Pancreas (tissue), 10 donors: ENCODE measurements around the gene CSK. TPM values are rescaled to one million over a fixed set of nuclear protein-coding genes. Genes with fewer than 3 reads are reported as not detected.

ENCODE experiments used
- ATAC-seq, 4 donors: fragments of 200-7000 bp; cut with Tn5 transposase; one replicate each; pipeline versions ENCODE4 v1.8.0 to v1.9.1; 2020; ENCODE audit warnings: mild to moderate bottlenecking in 4 of 4, moderate library complexity in 4 of 4
- DNase-seq, 6 donors: peaks; one replicate each; pipeline ENCODE4 v3.0.0-alpha.2; 2020
- FAIRE-seq: peaks from 2 replicates; lab custom pipeline; 2012; peaks lifted over from hg19 to GRCh38; lab: Jason Lieb, UNC
- H3K27ac ChIP-seq, 4 donors: fragments of 200-600 bp; sonication (generic); 1 replicate in 3 of 4; 2 replicates in 1 of 4; pipeline versions ENCODE4 v1.5.0 to v1.8.0; 2020
- H3K27me3 ChIP-seq, 4 donors: fragments of 200-600 bp; one replicate each; pipeline ENCODE4 v1.8.0; 2021
- H3K36me3 ChIP-seq, 3 donors: fragments of 200-600 bp; sonication (generic) in 1 of 3; one replicate each; pipeline versions ENCODE4 v1.5.0 to v1.8.0; 2020 to 2021
- H3K4me1 ChIP-seq, 3 donors: fragments of 200-600 bp; one replicate each; pipeline ENCODE4 v1.8.0; 2021
- H3K4me3 ChIP-seq, 4 donors: fragments of 200-600 bp; sonication (generic) in 2 of 4; one replicate each; pipeline versions ENCODE4 v1.5.0 to v1.8.0; 2020 to 2021
- H3K9me3 ChIP-seq, 4 donors: fragments of 200-600 bp; one replicate each; pipeline ENCODE4 v1.8.0; 2021
- WGBS, 2 donors: extraction: QIAGEN DNeasy Blood & Tissue Kit; methylation state at CpG; one replicate each; pipeline ENCODE4 v1.1.7; 2013; 5-methylcytosine and 5-hydroxymethylcytosine counted together
- intact Hi-C, 3 donors: fragments of 100-400 bp; cut with DNase I; formaldehyde crosslinking; loops; one replicate each; pipeline versions ENCODE4 v1.11.1 to v1.14.2; 2022
- polyA plus RNA-seq, 2 donors: library from polyadenylated mRNA; stranded (reverse); fragments of 200-250 nt; gene quantifications; one replicate each; pipeline ENCODE4 v1.2.3, GENCODE V29; 2013
- total RNA-seq, 6 donors: library from RNA; stranded (reverse); fragmentation: NEBNext Ultra II Directional in 4 of 6; extraction: Animal tissue kit (Norgen Biotek cat#: 25700) in 4 of 6; gene quantifications; one replicate each; pipeline versions ENCODE4 v1.2.1 to v1.2.4, GENCODE V29; 2021 to 2023
- TF ChIP-seq, protein P1 (sequence below), 4 donors: fragments of 200-600 bp; sonication (generic) in 3 of 4; IDR thresholded peaks; one replicate each; pipeline versions ENCODE4 v1.5.0 to v1.8.0; 2021; ENCODE audit warnings: antibody characterized with exemption in 4 of 4
- donor health status: healthy with polysubstance abuse.
- donor health status: DM: no; HTN: no; CAD: no; lungs with moderate emphysema.
- donor health status: DM: no; HTN: no; CAD: no.
- donor health status: control.
- donor health status: control.
- donor health status: Bipolar disorder and iron deficiency.
- donor health status: DM: yes; HTN: yes; CAD: no.
- donor health status: DM: no; HTN: no; CAD: no.
- donor health status: DM: no; HTN: no; CAD: no.
- donor health status: DM: yes; HTN: yes; CAD: no.

CSK gene
- total and polyA plus RNA-seq, 8 donors, result 8.5 to 35.1 (median 16.2) TPM

DNA sequence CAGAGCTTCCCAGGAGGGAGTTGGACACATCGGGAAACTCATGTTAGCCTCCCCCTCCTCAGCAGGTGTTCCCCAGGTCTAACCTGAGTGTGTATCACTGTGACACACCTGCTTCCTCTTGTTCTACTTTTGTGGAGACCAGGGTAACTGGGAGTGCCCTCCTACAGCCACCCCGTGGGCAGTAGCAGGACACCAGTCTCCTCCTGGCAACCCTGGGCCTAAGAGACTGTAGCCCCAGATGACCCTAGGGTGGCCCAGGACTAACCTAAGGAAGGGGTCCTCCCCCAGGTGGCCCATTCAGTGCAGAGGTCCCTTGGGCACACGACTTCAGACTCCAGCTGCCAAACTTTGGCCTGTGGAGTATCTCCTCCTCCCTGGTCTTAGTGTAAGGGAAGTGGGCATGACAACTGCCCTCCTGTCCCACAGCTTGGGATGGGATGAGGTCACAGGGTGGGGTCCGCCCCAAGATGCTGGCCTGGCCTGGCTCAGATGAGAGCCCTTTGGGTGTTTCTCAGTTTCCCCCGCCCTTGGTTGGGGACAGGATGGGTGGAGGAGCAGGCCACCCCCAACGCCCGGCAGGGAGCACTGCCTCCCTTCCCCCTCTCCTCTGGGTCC lies 4.8 kb downstream of the CSK start:
- H3K4me3 ChIP-seq, result peak overlapping the region in 1 of 4 donors; percentile 5
- intact Hi-C loops, result no loop called here
- ATAC-seq (no peak), DNase-seq (no peak), FAIRE-seq (no peak)
- peaks cover 0 to 34% (median under 1%) of the 10 kb centered on the region in 3 donors for H3K4me1 ChIP-seq
- H3K9me3 ChIP-seq, result no peaks in the 10 kb centered on the region
- 71 to 76% methylated on average over 5 to 7 of the region's 7 CpGs for WGBS, 2 donors
- peak overlapping the region in 2 of 4 donors; percentile 6 to 64 for H3K27ac ChIP-seq
- H3K36me3 ChIP-seq, result no peaks in the 10 kb centered on the region
- no peaks in the 10 kb centered on the region for H3K27me3 ChIP-seq
- TF ChIP-seq, protein P1, sequence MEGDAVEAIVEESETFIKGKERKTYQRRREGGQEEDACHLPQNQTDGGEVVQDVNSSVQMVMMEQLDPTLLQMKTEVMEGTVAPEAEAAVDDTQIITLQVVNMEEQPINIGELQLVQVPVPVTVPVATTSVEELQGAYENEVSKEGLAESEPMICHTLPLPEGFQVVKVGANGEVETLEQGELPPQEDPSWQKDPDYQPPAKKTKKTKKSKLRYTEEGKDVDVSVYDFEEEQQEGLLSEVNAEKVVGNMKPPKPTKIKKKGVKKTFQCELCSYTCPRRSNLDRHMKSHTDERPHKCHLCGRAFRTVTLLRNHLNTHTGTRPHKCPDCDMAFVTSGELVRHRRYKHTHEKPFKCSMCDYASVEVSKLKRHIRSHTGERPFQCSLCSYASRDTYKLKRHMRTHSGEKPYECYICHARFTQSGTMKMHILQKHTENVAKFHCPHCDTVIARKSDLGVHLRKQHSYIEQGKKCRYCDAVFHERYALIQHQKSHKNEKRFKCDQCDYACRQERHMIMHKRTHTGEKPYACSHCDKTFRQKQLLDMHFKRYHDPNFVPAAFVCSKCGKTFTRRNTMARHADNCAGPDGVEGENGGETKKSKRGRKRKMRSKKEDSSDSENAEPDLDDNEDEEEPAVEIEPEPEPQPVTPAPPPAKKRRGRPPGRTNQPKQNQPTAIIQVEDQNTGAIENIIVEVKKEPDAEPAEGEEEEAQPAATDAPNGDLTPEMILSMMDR (IDR thresholded peaks at IDR 0.05), result no peak

DNA sequence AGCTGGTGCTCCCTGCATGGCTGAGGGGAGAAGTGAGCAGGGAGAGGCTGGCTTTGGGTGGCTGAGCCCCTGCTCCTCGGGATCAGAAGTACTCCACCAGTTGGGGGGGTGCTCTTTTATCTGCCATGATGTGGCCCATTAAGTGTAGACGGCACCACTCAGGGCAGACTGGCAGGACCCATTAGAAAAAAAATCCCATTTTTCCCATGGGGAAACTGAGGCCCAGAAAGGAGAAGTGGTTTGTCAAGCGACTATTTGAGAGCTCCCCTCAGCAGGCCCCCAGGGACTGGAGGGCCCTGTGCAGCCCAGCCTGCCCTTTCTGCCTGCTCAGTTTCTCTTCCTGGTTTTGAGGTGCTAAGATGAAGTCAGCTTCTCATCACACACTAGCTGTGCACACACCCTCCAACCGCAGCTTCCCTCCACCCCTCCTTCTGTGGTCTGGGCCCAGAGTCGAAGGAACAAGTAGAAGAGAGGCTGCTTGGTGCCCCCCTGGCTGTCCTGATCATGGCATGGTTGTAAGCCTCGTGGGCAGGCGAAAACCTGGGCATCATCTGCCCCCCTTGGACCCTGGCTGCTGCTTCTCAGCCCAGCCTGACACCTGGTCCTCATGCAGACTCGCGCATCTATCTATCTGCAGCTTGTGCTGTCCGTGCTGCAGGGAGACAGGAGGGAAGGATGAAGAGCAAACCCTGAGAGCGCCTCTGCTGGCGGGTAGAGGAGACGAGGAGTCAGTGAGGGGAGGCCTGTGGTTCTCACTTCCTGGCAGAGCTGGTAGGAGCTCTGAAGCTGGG lies 5.6 kb downstream of the CSK start:
- no peak overlapping the region for H3K4me3 ChIP-seq
- peak overlapping the region in 2 of 4 donors; percentile 6 to 64 for H3K27ac ChIP-seq
- FAIRE-seq, result no peak

DNA sequence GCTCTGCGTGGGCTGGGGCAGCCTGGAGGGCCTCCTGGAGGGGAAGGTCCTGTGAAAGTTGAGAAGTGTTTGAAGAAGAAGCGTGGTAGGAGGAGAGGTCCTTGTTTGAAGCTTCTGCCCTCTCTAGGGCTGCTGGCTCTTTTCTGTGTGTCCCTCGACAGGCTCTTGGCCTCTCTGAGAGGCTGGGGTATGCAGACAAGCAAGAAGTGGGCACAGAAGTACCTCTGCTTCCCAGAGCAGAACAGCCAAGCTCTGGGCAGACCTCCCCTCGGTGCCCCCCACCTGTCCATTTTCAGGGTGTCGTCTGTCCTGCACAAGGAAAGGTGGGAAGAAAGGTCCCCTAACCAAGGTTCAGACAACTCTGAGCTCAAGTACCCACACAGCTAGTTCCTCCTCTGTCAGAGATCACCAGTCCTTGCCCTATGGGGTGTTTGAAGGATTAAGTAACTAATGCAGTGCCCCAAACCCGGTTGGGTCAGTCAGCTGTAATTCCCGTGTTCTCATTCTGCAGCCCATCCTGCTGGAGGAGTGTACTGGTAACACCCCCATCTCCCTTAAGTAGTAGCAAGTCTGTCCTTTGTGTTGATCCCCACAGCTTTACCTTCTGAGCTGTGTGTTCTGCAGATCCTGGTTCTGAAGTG lies 6.3 kb downstream of the CSK start:
- Histone ChIP-seq H3K4me1 (peaks cover 0 to 32% (median 0%) of the 10 kb centered on the region in 3 donors), H3K9me3 (no peaks in the 10 kb centered on the region), H3K27ac (peak overlapping the region in 2 of 4 donors; percentile 6 to 64), H3K4me3 (peak overlapping the region in 1 of 4 donors; percentile 12), H3K36me3 (no peaks in the 10 kb centered on the region), H3K27me3 (no peaks in the 10 kb centered on the region)
- intact Hi-C loops, result no loop called here
- ATAC-seq (peak in 1 of 4 donors; percentile 15), DNase-seq (no peak), FAIRE-seq (no peak)
- 57 to 72% methylated on average over 7 of the region's 7 CpGs for WGBS, 2 donors
- TF ChIP-seq, protein P1 (IDR thresholded peaks at IDR 0.05), result no peak

More for the DNA sequence above, 5.6 kb downstream of the CSK start:
- DNase-seq (peak in 1 of 6 donors; percentile 70), ATAC-seq (peak in 3 of 4 donors; percentile 42 to 62 (median 53))
- intact Hi-C loops, result no loop called here
- no peaks in the 10 kb centered on the region for H3K9me3 ChIP-seq
- TF ChIP-seq, protein P1 (IDR thresholded peaks at IDR 0.05), result no peak
- peaks cover 0 to 36% (median 0%) of the 10 kb centered on the region in 3 donors for H3K4me1 ChIP-seq
- H3K27me3 ChIP-seq, result no peaks in the 10 kb centered on the region
- WGBS, 2 donors, result 75 to 81% methylated on average over 13 of the region's 13 CpGs
- no peaks in the 10 kb centered on the region for H3K36me3 ChIP-seq

DNA sequence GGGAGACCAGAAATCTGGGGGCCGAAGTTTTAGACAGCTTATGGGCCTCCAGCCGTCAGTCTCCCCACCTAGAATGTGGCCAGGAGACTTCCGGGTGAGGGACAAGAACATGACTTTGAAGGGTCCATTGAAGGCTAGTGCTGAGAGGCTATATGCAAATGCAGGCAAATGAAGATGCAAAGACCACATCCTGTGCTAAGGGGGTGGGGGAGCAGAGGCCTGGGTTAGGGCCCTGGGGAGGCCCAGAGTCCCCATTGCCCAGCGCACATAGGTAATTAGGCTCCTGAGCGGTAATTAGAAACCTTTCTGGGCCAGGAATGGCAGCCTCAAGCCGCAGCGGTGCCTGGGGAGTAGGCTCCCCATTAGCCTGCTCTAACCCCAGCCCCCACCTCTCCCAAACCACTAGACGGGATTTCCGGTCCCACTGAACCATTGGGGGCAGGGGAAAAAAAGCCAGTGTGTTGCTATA lies 6.8 kb downstream of the CSK start:
- Histone ChIP-seq H3K27ac (peak overlapping the region in 2 of 4 donors; percentile 6 to 64), H3K9me3 (no peaks in the 10 kb centered on the region), H3K36me3 (no peaks in the 10 kb centered on the region), H3K27me3 (no peaks in the 10 kb centered on the region), H3K4me3 (peak overlapping the region in 1 of 4 donors; percentile 12), H3K4me1 (peaks cover 0 to 27% (median 0%) of the 10 kb centered on the region in 3 donors)
- ATAC-seq, result no peak
- 79 to 80% methylated on average over 9 of the region's 9 CpGs for WGBS, 2 donors
- TF ChIP-seq, protein P1 (IDR thresholded peaks at IDR 0.05), result no peak
- DNase-seq, result no peak
- intact Hi-C loops, result no loop called here
- FAIRE-seq, result no peak
